ENCODE results near the gene BCAT1.

- TF ChIP-seq, protein P1, sequence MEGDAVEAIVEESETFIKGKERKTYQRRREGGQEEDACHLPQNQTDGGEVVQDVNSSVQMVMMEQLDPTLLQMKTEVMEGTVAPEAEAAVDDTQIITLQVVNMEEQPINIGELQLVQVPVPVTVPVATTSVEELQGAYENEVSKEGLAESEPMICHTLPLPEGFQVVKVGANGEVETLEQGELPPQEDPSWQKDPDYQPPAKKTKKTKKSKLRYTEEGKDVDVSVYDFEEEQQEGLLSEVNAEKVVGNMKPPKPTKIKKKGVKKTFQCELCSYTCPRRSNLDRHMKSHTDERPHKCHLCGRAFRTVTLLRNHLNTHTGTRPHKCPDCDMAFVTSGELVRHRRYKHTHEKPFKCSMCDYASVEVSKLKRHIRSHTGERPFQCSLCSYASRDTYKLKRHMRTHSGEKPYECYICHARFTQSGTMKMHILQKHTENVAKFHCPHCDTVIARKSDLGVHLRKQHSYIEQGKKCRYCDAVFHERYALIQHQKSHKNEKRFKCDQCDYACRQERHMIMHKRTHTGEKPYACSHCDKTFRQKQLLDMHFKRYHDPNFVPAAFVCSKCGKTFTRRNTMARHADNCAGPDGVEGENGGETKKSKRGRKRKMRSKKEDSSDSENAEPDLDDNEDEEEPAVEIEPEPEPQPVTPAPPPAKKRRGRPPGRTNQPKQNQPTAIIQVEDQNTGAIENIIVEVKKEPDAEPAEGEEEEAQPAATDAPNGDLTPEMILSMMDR (conservative IDR thresholded peaks at IDR 0.05): no peak
- no peak for TF ChIP-seq ZFX (IDR thresholded peaks at IDR 0.05)
These were observed 26.5 kb upstream of the BCAT1 start for GRCh38 chr12:24975425-24975824.
